HepG2 (cell line): ENCODE data around the gene C3orf80. TPM values are rescaled to one million over a fixed set of nuclear protein-coding genes. Genes with fewer than 3 reads are reported as not detected.

Experiments used
- ATAC-seq: fragments of 200-7000 bp; cut with Tn5 transposase; 3 replicates; pipeline ENCODE4 v1.9.1; 2020; ENCODE audit warnings: mild to moderate bottlenecking, moderate library complexity
- BruUV-seq: library from RNA; stranded (reverse); fragments of 400-500 nt; replicated peaks from 2 replicates; lab custom pipeline; 2021; lab: Mats Ljungman, UMichigan
- CTCF ChIA-PET: fragments of 300-600 bp; formaldehyde crosslinking; extraction: SDS; loops from one replicate; lab custom pipeline; 2021; ENCODE audit warnings: low total read pairs, inconsistent platforms, low intra/inter-chr PET ratio; lab: Yijun Ruan, JAX
- POLR2A ChIA-PET: fragments of 350-600 bp; sonication (Branson Sonifier 250); formaldehyde crosslinking; loops from one replicate; lab custom pipeline; 2020; ENCODE audit warnings: antibody characterized with exemption, inconsistent platforms; lab: Yijun Ruan, JAX
- DNase-seq: peaks from one replicate; pipeline ENCODE4 v3.0.0-alpha.2; 2015; ENCODE audit warnings: low spot score
- FAIRE-seq: peaks from 3 replicates; lab custom pipeline; 2011; peaks lifted over from hg19 to GRCh38; lab: Jason Lieb, UNC
- H2AFZ ChIP-seq: one replicate; pipeline ENCODE4 v1.6.1; 2011; ENCODE audit warnings: low read length, inconsistent platforms
- H3K27ac ChIP-seq: fragments of 300-600 bp; 3 replicates; pipeline ENCODE4 v1.8.0; 2011; ENCODE audit warnings: mixed run types, mild to moderate bottlenecking, mixed read lengths, low read length, inconsistent platforms; ENCODE audit not compliant: insufficient read depth; ENCODE audit errors: extremely low read length
- H3K27me3 ChIP-seq, 2 experiments: fragments of 200-600 bp in 1 of 2; 2 replicates in 1 of 2; 3 replicates in 1 of 2; pipeline versions ENCODE4 v1.6.0 to v1.8.0; 2011; ENCODE audit warnings: low read length in 2 of 2, mild to moderate bottlenecking in 2 of 2, moderate library complexity in 2 of 2, inconsistent platforms in 1 of 2; ENCODE audit not compliant: insufficient read depth in 2 of 2, control insufficient read depth in 1 of 2
- H3K36me3 ChIP-seq, 2 experiments: fragments of 200-600 bp in 1 of 2; replicated peaks in 1 of 2; 2 replicates in 1 of 2; 3 replicates in 1 of 2; pipeline versions ENCODE4 v1.5.1 to v1.8.0; 2011; ENCODE audit warnings: low read length in 2 of 2, inconsistent platforms in 1 of 2; ENCODE audit not compliant: insufficient read depth in 2 of 2, control insufficient read depth in 1 of 2
- H3K4me1 ChIP-seq: 2 replicates; pipeline ENCODE4 v1.5.1; 2012; ENCODE audit warnings: low read length, inconsistent platforms; ENCODE audit not compliant: insufficient read depth
- H3K4me2 ChIP-seq: 2 replicates; pipeline ENCODE4 v1.6.0; 2011; ENCODE audit warnings: low read depth, low read length, inconsistent platforms
- H3K4me3 ChIP-seq, 3 experiments: fragments of 200-600 bp in 1 of 3; sonication (generic), shearing (Covaris generic) in 1 of 3; replicated peaks in 1 of 3; 2 replicates each; pipeline ENCODE4 v1.5.1; 2011 to 2016; ENCODE audit warnings: low read length in 3 of 3, inconsistent platforms in 2 of 3, low read depth in 2 of 3, mild to moderate bottlenecking in 2 of 3, control low read depth in 1 of 3, mixed read lengths in 1 of 3; ENCODE audit not compliant: insufficient read depth in 1 of 3
- H3K79me2 ChIP-seq: one replicate; pipeline ENCODE4 v1.6.1; 2011; ENCODE audit warnings: low read length, inconsistent platforms; ENCODE audit not compliant: insufficient read depth
- H3K9ac ChIP-seq: 2 replicates; pipeline ENCODE4 v1.6.0; 2011; ENCODE audit warnings: mild to moderate bottlenecking, low read depth, low read length, inconsistent platforms; ENCODE audit not compliant: insufficient read depth
- H3K9me3 ChIP-seq: 2 replicates; pipeline ENCODE4 v1.5.1; 2012; ENCODE audit warnings: mild to moderate bottlenecking, low read length
- H4K20me1 ChIP-seq: 2 replicates; pipeline ENCODE4 v1.6.0; 2011; ENCODE audit warnings: inconsistent platforms, mild to moderate bottlenecking, low read length, moderate library complexity; ENCODE audit not compliant: insufficient read depth
- BORCS8-MEF2B ChIP-seq: sonication (generic); formaldehyde crosslinking; IDR thresholded peaks from 2 replicates; pipeline ENCODE4 v1.8.0; 2022; ENCODE audit warnings: mild to moderate bottlenecking, missing genetic modification reagents
- GTF3A ChIP-seq: sonication (generic); formaldehyde crosslinking; conservative IDR thresholded peaks from 2 replicates; pipeline ENCODE4 v1.4.0; 2020; ENCODE audit warnings: mild to moderate bottlenecking, missing genetic modification reagents
- KLF9 ChIP-seq: IDR thresholded peaks from 2 replicates; pipeline ENCODE4 v1.6.1; 2016; ENCODE audit warnings: low read depth
- MIER2 ChIP-seq: IDR thresholded peaks from 2 replicates; pipeline ENCODE4 v1.6.1; 2016; ENCODE audit warnings: missing biosample characterization, missing genetic modification reagents
- NFE2L1 ChIP-seq: sonication (generic); formaldehyde crosslinking; IDR thresholded peaks from 2 replicates; pipeline ENCODE4 v1.4.0; 2020; ENCODE audit warnings: missing genetic modification reagents, mild to moderate bottlenecking, borderline replicate concordance
- PHF20 ChIP-seq: sonication (generic); formaldehyde crosslinking; IDR thresholded peaks from 2 replicates; pipeline ENCODE4 v1.5.0; 2020; ENCODE audit warnings: mild to moderate bottlenecking, missing genetic modification reagents
- PHF21A ChIP-seq: sonication (generic); formaldehyde crosslinking; IDR thresholded peaks from 2 replicates; pipeline ENCODE4 v1.5.0; 2020; ENCODE audit warnings: mild to moderate bottlenecking, missing genetic modification reagents
- SUZ12 ChIP-seq: fragments of 150-350 bp; IDR thresholded peaks from 2 replicates; pipeline ENCODE4 v1.6.1; 2014; ENCODE audit warnings: low read depth, low read length
- ZNF225 ChIP-seq: sonication (generic); formaldehyde crosslinking; IDR thresholded peaks from 2 replicates; pipeline ENCODE4 v1.4.0; 2020; ENCODE audit warnings: mild to moderate bottlenecking, missing genetic modification reagents
- ZNF574 ChIP-seq: sonication (generic); formaldehyde crosslinking; IDR thresholded peaks from 2 replicates; pipeline ENCODE4 v1.4.0; 2020; ENCODE audit warnings: missing genetic modification reagents
- ZNF777 ChIP-seq: sonication (generic); formaldehyde crosslinking; IDR thresholded peaks from 2 replicates; pipeline ENCODE4 v1.4.0; 2020; ENCODE audit warnings: missing genetic modification reagents
- WGBS: methylation state at CpG from one replicate; pipeline ENCODE4 v1.1.6; 2017; ENCODE audit warnings: low lambda C conversion rate; 5-methylcytosine and 5-hydroxymethylcytosine counted together
- in situ Hi-C: cut with HindIII; loops from 2 replicates; pipeline ENCODE4 v1.10.0; 2017; ENCODE audit warnings: low pct_unique_long_range_greater_than_20kb; ENCODE audit not compliant: extremely low pct_ligation_motif_present
- intact Hi-C: fragments of 100-400 bp; cut with micrococcal nuclease; formaldehyde crosslinking; loops from one replicate; pipeline ENCODE4 v1.10.0; 2022; ENCODE audit not compliant: unreplicated experiment
- polyA plus RNA-seq, 8 experiments: library from polyadenylated mRNA; depleted of rRNA in 3 of 8; stranded (reverse) in 7 of 8; unstranded in 1 of 8; fragments of >200 nt; fragmentation: Illumina TruSeq in 4 of 8; extraction: Trizol in 4 of 8; gene quantifications; 2 replicates each; pipeline versions ENCODE4 v1.2.1 to v1.2.3, GENCODE V29; 2011 to 2016; ENCODE audit warnings: low read depth in 4 of 8, missing spikeins in 1 of 8, mixed read lengths in 1 of 8; ENCODE audit not compliant: insufficient read depth in 1 of 8
- total RNA-seq, 5 experiments: library from RNA; depleted of rRNA; stranded (reverse); fragments of >200 nt; fragmentation: Illumina TruSeq; extraction: Trizol; gene quantifications; 2 replicates each; pipeline ENCODE4 v1.2.3, GENCODE V29; 2016; ENCODE audit warnings: low read depth in 1 of 5

The C3orf80 gene
- total and polyA plus RNA-seq, 2 of the 13 experiments (the other 11 are each of a cell fraction or from before 2014, with no cell fraction given): 0.03 to 0.04 TPM

GRCh38 chr3:160257606-160258005 lies 32.4 kb downstream of the C3orf80 start:
- Histone ChIP-seq H4K20me1 (no peaks in the 10 kb centered on the region), H3K79me2 (no peaks in the 10 kb centered on the region), H3K9ac (no peak overlapping the region), H3K36me3 (no peaks in the 10 kb centered on the region), H3K27me3 (no peaks in the 10 kb centered on the region), H2AFZ (no peak overlapping the region), H3K27ac (no peak overlapping the region), H3K4me1 (no peaks in the 10 kb centered on the region), H3K4me3 (no peak overlapping the region), H3K4me2 (no peak overlapping the region), H3K9me3 (no peaks in the 10 kb centered on the region)
- no TSS peak for BruUV-seq
- POLR2A ChIA-PET: no interaction called here
- FAIRE-seq (no peak), DNase-seq (no peak), ATAC-seq (no peak)
- in situ Hi-C loops: no loop called here
- TF ChIP-seq NFE2L1: no peak
- no peak for TF ChIP-seq GTF3A (CRISPR knock-in tag)
- TF ChIP-seq MIER2 (CRISPR knock-in tag): no peak
- no peak for TF ChIP-seq KLF9 (CRISPR knock-in tag)
- no peak for TF ChIP-seq ZNF777 (CRISPR knock-in tag)
- CTCF ChIA-PET: no interaction called here
- intact Hi-C loops: no loop called here
- 68% methylated on average over 2 of the region's 2 CpGs for WGBS

- no TSS peak for BruUV-seq
- intact Hi-C loops (no loop called here), in situ Hi-C loops (no loop called here)
- DNase-seq: no peak
- H3K9ac ChIP-seq: no peak overlapping the region
- H3K79me2 ChIP-seq: no peaks in the 10 kb centered on the region
- WGBS: 72% methylated on average over 1 of the region's 1 CpG
- H3K4me2 ChIP-seq: no peak overlapping the region
- no peaks in the 10 kb centered on the region for H3K4me1 ChIP-seq
- FAIRE-seq: no peak
- no peak overlapping the region for H3K27ac ChIP-seq
- no peak overlapping the region for H3K4me3 ChIP-seq
- H3K27me3 ChIP-seq: no peaks in the 10 kb centered on the region
- no peaks in the 10 kb centered on the region for H4K20me1 ChIP-seq
- no peak for TF ChIP-seq BORCS8-MEF2B (CRISPR knock-in tag)
- TF ChIP-seq PHF21A: no peak
- no peak for TF ChIP-seq SUZ12
- no peak for TF ChIP-seq ZNF225 (CRISPR knock-in tag)
- no peak for TF ChIP-seq PHF20 (CRISPR knock-in tag)
- TF ChIP-seq ZNF574: no peak
- POLR2A ChIA-PET: no interaction called here
- no peak for ATAC-seq
- no peak overlapping the region for H2AFZ ChIP-seq
- CTCF ChIA-PET: no interaction called here
- no peaks in the 10 kb centered on the region for H3K9me3 ChIP-seq
- no peaks in the 10 kb centered on the region for H3K36me3 ChIP-seq
These were observed 34.4 kb downstream of the C3orf80 start for GRCh38 chr3:160259589-160259988.
